ENCODE results near the gene NDUFB1.
A peak's percentile ranks its signal among the peaks of the same experiment; 100 is the strongest.

NDUFB1 gene

GRCh38 chr14:92108345-92109254 is 12.9 kb downstream of the NDUFB1 start:
- TF ChIP-seq ZNF274 (IDR thresholded peaks at IDR 0.05; ENCODE audit: low read depth, low read length), result no peak
- no peak overlapping the region for H3K4me3 ChIP-seq (ENCODE audit: low read length)

GRCh38 chr14:92106143-92106926 is 15.2 kb downstream of the NDUFB1 start, which contains the start of gene ATXN3:
ATXN3 (minus strand) TSS chr14:92106582; CDS start chr14:92106552, 30 bp downstream.
- H3K4me3 ChIP-seq (ENCODE audit: low read length), result peak within 1 kb of the TSS; percentile 84

GRCh38 chr14:92105893-92106142 is 15.7 kb downstream of the NDUFB1 start:
- H3K4me3 ChIP-seq (ENCODE audit: low read length), result peak overlapping the region; percentile 84
- TF ChIP-seq ZNF274 (IDR thresholded peaks at IDR 0.05; ENCODE audit: low read depth, low read length), result no peak

More at GRCh38 chr14:92106143-92106926, 15.2 kb downstream of the NDUFB1 start, which contains the start of gene ATXN3:
- TF ChIP-seq ZNF274 (IDR thresholded peaks at IDR 0.05; ENCODE audit: low read depth, low read length), result no peak

- peak overlapping the region; percentile 84 for H3K4me3 ChIP-seq (ENCODE audit: low read length)
- no peak for TF ChIP-seq ZNF274 (IDR thresholded peaks at IDR 0.05; ENCODE audit: low read depth, low read length)
Measured at GRCh38 chr14:92105073-92105892, 16.2 kb downstream of the NDUFB1 start.

GRCh38 chr14:92103363-92103989 is 18.0 kb downstream of the NDUFB1 start:
- TF ChIP-seq ZNF274 (IDR thresholded peaks at IDR 0.05; ENCODE audit: low read depth, low read length), result no peak
- H3K4me3 ChIP-seq (ENCODE audit: low read length), result no peak overlapping the region

- no peak for TF ChIP-seq ZNF274 (IDR thresholded peaks at IDR 0.05; ENCODE audit: low read depth, low read length)
Measured at GRCh38 chr14:92099802-92100201, 21.7 kb downstream of the NDUFB1 start.

GRCh38 chr14:92093320-92093719 is 28.2 kb downstream of the NDUFB1 start:
- TF ChIP-seq ZNF274 (IDR thresholded peaks at IDR 0.05; ENCODE audit: low read depth, low read length), result no peak

More at GRCh38 chr14:92099802-92100201, 21.7 kb downstream of the NDUFB1 start:
- no peak overlapping the region for H3K4me3 ChIP-seq (ENCODE audit: low read length)

GRCh38 chr14:92088494-92088893 is 33.0 kb downstream of the NDUFB1 start:
- H3K4me3 ChIP-seq (ENCODE audit: low read length), result no peak overlapping the region
- no peak for TF ChIP-seq ZNF274 (IDR thresholded peaks at IDR 0.05; ENCODE audit: low read depth, low read length)

More at GRCh38 chr14:92093320-92093719, 28.2 kb downstream of the NDUFB1 start:
- H3K4me3 ChIP-seq (ENCODE audit: low read length), result no peak overlapping the region

GRCh38 chr14:92074555-92074954 is 47.0 kb downstream of the NDUFB1 start:
- no peak for TF ChIP-seq ZNF274 (IDR thresholded peaks at IDR 0.05; ENCODE audit: low read depth, low read length)
- H3K4me3 ChIP-seq (ENCODE audit: low read length), result no peak overlapping the region

Measured in GM08714 (cell line).